GM04504 (cell line): Measurements from ENCODE around the gene TRAF7.
A peak's percentile ranks its signal among the peaks of the same experiment; 100 is the strongest.
"Not testable (repeated sequence)": the region's sequence is repeated elsewhere in the genome, so short reads cannot be mapped to it uniquely, and the experiment has no call there.

ENCODE experiments used
- DNase-seq: peaks from one replicate; pipeline ENCODE4 v3.0.0-alpha.2; 2012; ENCODE audit warnings: low read depth

TRAF7 gene

GRCh38 chr16:2203119-2203688, 47.6 kb downstream of the TRAF7 start:
- not testable (repeated sequence) for DNase-seq

GRCh38 chr16:2204416-2205103, 49.0 kb downstream of the TRAF7 start:
- no peak for DNase-seq

GRCh38 chr16:2205104-2205966, 49.8 kb downstream of the TRAF7 start, which contains the start of gene MLST8:
MLST8 (plus strand) TSS chr16:2205454; CDS start chr16:2206086, 632 bp downstream.
- peak; percentile 69 for DNase-seq

GRCh38 chr16:2205967-2206313, 50.4 kb downstream of the TRAF7 start:
- no peak for DNase-seq

- DNase-seq, result no peak
These were observed 50.8 kb downstream of the TRAF7 start for GRCh38 chr16:2206420-2206779.

- DNase-seq, result no peak
These were observed 51.3 kb downstream of the TRAF7 start for GRCh38 chr16:2206780-2207433.

GRCh38 chr16:2207872-2208271, 52.3 kb downstream of the TRAF7 start:
- DNase-seq, result no peak

- no peak for DNase-seq
These were observed 52.7 kb downstream of the TRAF7 start for GRCh38 chr16:2208308-2208707.

- no peak for DNase-seq
These were observed 53.2 kb downstream of the TRAF7 start for GRCh38 chr16:2208772-2209171.

- no peak for DNase-seq
These were observed 53.9 kb downstream of the TRAF7 start for GRCh38 chr16:2209258-2210008.

- no peak for DNase-seq
These were observed 54.4 kb downstream of the TRAF7 start for GRCh38 chr16:2210009-2210332.

GRCh38 chr16:2210386-2211365, 55.1 kb downstream of the TRAF7 start, which contains the start of gene BRICD5:
BRICD5 (minus strand) TSS chr16:2210863; CDS start chr16:2210833, 30 bp downstream.
- DNase-seq, result no peak

GRCh38 chr16:2211923-2212347, 56.4 kb downstream of the TRAF7 start:
- no peak for DNase-seq

GRCh38 chr16:2212362-2213324, 57.1 kb downstream of the TRAF7 start:
- DNase-seq, result no peak

GRCh38 chr16:2213817-2214718, 58.5 kb downstream of the TRAF7 start:
- DNase-seq, result no peak

GRCh38 chr16:2214719-2214968, 59.1 kb downstream of the TRAF7 start, which contains the start of gene PGP:
PGP (minus strand) TSS chr16:2214840; CDS start chr16:2214777, 63 bp downstream.
- no peak for DNase-seq

GRCh38 chr16:2216330-2216729, 60.7 kb downstream of the TRAF7 start:
- no peak for DNase-seq

GRCh38 chr16:2223221-2223941, 67.8 kb downstream of the TRAF7 start, which contains the start of gene E4F1:
E4F1 (plus strand) TSS chr16:2223591; CDS start chr16:2223614, 23 bp downstream.
- DNase-seq, result peak; percentile 97
